NT2/D1 (cell line): ENCODE data around the gene KCTD17.

Experiments
- DNase-seq: peaks from one replicate; pipeline ENCODE4 v3.0.0-alpha.2; 2011; ENCODE audit warnings: low read depth, low spot score
- H3K27me3 ChIP-seq: 2 replicates; pipeline ENCODE4 v1.6.0; 2011; ENCODE audit warnings: mild to moderate bottlenecking; ENCODE audit not compliant: insufficient read length, insufficient read depth
- H3K36me3 ChIP-seq: 2 replicates; pipeline ENCODE4 v1.6.1; 2011; ENCODE audit warnings: mild to moderate bottlenecking, low read length, mixed read lengths; ENCODE audit not compliant: insufficient read depth, insufficient read length
- H3K4me1 ChIP-seq: 2 replicates; pipeline ENCODE4 v1.5.1; 2011; ENCODE audit not compliant: insufficient read depth, insufficient read length
- H3K4me3 ChIP-seq: 2 replicates; pipeline ENCODE4 v1.5.1; 2011; ENCODE audit warnings: low read depth; ENCODE audit not compliant: insufficient read length
- H3K9ac ChIP-seq: 2 replicates; pipeline ENCODE4 v1.6.0; 2011; ENCODE audit warnings: low read depth; ENCODE audit not compliant: insufficient read length
- H3K9me3 ChIP-seq: 2 replicates; pipeline ENCODE4 v1.5.1; 2011; ENCODE audit warnings: mild to moderate bottlenecking, low read length; ENCODE audit not compliant: insufficient read depth
- SUZ12 ChIP-seq: IDR thresholded peaks from 2 replicates; pipeline ENCODE4 v1.6.1; 2011; ENCODE audit not compliant: insufficient read length, insufficient read depth; ENCODE audit errors: extremely low read depth
- YY1 ChIP-seq: IDR thresholded peaks from 2 replicates; pipeline ENCODE4 v1.6.1; 2011; ENCODE audit not compliant: insufficient read length, insufficient read depth
- ZNF274 ChIP-seq: IDR thresholded peaks from 2 replicates; pipeline ENCODE4 v1.6.1; 2011; ENCODE audit warnings: mild to moderate bottlenecking, low read depth, low read length

KCTD17 gene

DNA sequence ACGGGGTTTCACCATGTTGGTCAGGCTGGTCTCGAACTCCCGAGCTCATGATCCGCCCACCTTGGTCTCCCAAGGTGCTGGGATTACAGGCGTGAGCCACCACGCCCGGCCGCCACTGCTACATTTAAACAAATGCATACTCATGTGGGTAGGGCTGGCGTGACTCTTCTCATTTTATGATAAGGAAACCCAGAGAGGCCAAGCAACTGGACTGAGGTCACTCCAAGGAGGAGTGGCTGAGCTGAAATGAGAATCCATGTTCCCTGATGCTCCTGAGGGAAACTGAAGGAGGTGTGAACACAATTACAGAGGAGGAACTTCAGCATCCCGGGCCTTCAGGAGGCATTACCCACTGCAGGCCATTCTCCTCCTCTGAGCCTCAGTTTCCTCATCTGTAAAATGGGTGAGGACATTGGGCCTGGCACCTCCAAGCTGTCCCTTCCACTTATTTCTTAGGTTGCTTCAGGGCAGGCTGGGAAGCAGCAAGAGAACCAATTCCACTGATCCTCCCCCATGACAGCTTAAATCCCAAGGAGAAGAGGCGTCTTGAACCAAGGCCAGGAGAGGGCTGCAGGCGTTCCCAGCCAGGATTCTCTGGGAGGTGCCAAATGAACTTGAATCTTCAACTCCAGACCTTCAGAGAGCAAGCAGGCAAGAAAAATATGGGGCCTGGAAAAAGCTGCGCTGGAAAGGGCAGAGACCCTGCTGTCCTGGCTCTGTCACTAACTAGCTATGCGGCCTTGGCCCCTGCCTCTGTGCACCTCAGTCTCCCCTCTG lies 35.2 kb upstream of the KCTD17 start:
- H3K9me3 ChIP-seq = no peaks in the 10 kb centered on the region
- H3K27me3 ChIP-seq = no peaks in the 10 kb centered on the region
- H3K4me3 ChIP-seq = no peak overlapping the region
- no peak for DNase-seq
- H3K9ac ChIP-seq = no peak overlapping the region
- H3K36me3 ChIP-seq = peaks cover 26% of the 10 kb centered on the region
- no peak for TF ChIP-seq YY1
- TF ChIP-seq ZNF274 = no peak
- TF ChIP-seq SUZ12 = no peak
- peaks cover 12% of the 10 kb centered on the region for H3K4me1 ChIP-seq

GRCh38 chr22:37017356-37017755 lies 34.2 kb upstream of the KCTD17 start:
- no peak for DNase-seq
- Histone ChIP-seq H3K9me3 (no peaks in the 10 kb centered on the region), H3K9ac (peak overlapping the region; percentile 44), H3K36me3 (peaks cover 26% of the 10 kb centered on the region), H3K4me3 (no peak overlapping the region), H3K4me1 (peaks cover 15% of the 10 kb centered on the region), H3K27me3 (no peaks in the 10 kb centered on the region)
- TF ChIP-seq ZNF274 (no peak), YY1 (no peak), SUZ12 (no peak)

DNA sequence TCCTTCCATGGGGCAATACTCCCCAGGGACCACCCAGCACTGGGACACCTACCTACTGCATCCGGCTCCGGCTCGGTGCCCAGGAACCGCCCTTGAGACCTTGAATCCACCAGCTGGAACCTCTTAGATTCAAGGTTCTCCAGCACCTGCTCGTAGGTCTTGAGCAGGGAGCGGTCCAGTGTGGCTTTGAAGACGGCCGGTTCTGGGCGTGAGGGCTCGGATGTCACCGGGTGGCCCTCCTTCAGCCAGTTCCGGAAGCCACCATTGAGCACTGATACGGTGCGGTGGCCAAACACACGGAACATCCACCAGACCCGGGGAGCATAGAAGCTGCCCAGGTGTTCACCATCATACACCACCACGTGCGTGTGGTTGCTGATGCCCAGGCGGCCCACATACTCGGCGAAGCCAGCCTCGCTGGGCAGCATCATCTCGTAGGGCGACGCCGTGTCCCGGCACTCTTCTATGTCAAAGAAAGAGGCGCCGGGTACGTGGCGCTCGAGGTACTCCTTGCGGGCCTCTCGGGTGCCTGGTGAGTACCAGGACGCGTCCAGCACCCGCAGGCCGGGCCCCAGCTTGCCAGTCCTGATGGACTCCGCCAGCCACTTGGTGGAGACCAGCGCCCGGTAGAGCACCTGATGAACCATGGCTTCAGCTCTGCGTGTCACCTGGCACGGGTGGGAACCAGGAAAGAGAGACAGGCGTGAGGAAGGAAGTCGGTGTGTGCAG lies 33.3 kb upstream of the KCTD17 start:
- Histone ChIP-seq H3K27me3 (no peaks in the 10 kb centered on the region), H3K4me3 (peak overlapping the region; percentile 82), H3K9ac (peak overlapping the region; percentile 91)

DNA sequence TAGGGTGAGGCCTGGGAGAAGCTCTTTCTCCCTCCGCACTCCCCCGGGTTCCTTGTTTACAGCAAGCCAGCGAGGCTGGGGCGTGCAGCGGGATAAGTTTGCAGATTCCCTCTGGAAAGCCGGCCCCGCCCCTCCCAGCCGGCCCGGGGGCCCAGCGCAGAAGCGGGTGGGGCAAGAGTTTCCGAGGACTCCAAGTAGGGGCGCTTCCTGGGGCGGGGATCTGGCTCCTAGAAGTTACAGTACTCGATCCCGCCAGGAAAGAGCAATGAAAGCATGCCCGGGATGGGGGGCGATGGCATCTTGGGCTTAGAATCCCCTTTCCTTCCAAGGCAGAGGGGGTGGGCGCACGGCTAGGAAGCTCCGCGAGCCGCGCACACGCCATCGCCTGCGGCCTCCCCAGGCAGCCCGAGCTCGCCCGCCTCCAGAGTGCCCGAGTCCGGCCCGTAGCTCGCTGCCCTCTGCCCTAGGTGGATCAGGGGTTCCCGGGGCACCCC lies 32.7 kb upstream of the KCTD17 start:
- peaks cover 34% of the 10 kb centered on the region for H3K36me3 ChIP-seq
- no peak for TF ChIP-seq SUZ12
- TF ChIP-seq ZNF274 = no peak
- no peak for TF ChIP-seq YY1
- H3K27me3 ChIP-seq = no peaks in the 10 kb centered on the region
- no peaks in the 10 kb centered on the region for H3K9me3 ChIP-seq
- H3K9ac ChIP-seq = peak overlapping the region; percentile 91
- DNase-seq = no peak
- H3K4me3 ChIP-seq = peak overlapping the region; percentile 82
- peaks cover 17% of the 10 kb centered on the region for H3K4me1 ChIP-seq

More for the DNA sequence above, 33.3 kb upstream of the KCTD17 start:
- Histone ChIP-seq H3K9me3 (no peaks in the 10 kb centered on the region), H3K4me1 (peaks cover 17% of the 10 kb centered on the region), H3K36me3 (peaks cover 32% of the 10 kb centered on the region)
- TF ChIP-seq ZNF274 (no peak), YY1 (no peak), SUZ12 (no peak)
- DNase-seq = no peak

- Histone ChIP-seq H3K4me3 (peak within 1 kb of the TSS; percentile 82), H3K36me3 (peaks cover 41% of the 10 kb centered on the region), H3K27me3 (no peaks in the 10 kb centered on the region), H3K4me1 (peaks cover 18% of the 10 kb centered on the region), H3K9me3 (no peaks in the 10 kb centered on the region), H3K9ac (peak within 1 kb of the TSS; percentile 91)
- no peak for DNase-seq
- TF ChIP-seq ZNF274 (no peak), YY1 (no peak), SUZ12 (no peak)
These were observed 32.0 kb upstream of the KCTD17 start, which contains the start of the genes MPST and TST for GRCh38 chr22:37019309-37020191. MPST (plus strand) TSS chr22:37019742; CDS start chr22:37019837, 95 bp downstream. TST (minus strand) TSS chr22:37019447; CDS start chr22:37018732, 715 bp downstream.

GRCh38 chr22:37020192-37020479 lies 31.4 kb upstream of the KCTD17 start:
- no peak for DNase-seq
- H3K36me3 ChIP-seq = peaks cover 46% of the 10 kb centered on the region

More at GRCh38 chr22:37020192-37020479, 31.4 kb upstream of the KCTD17 start:
- H3K9ac ChIP-seq = peak overlapping the region; percentile 80
- no peaks in the 10 kb centered on the region for H3K9me3 ChIP-seq
- H3K27me3 ChIP-seq = no peaks in the 10 kb centered on the region
- H3K4me1 ChIP-seq = peaks cover 18% of the 10 kb centered on the region
- TF ChIP-seq SUZ12 = no peak
- no peak for TF ChIP-seq YY1
- no peak for TF ChIP-seq ZNF274
- H3K4me3 ChIP-seq = peak overlapping the region; percentile 82
